ENCODE data around the gene GPR42.

GPR42 gene

GRCh38 chr19:35410487-35410886, 39.6 kb downstream of the GPR42 start:
- no peak for DNase-seq (ENCODE audit: low read depth)
- no peak overlapping the region for H3K4me3 ChIP-seq (ENCODE audit: low read depth, low read length)

DNA sequence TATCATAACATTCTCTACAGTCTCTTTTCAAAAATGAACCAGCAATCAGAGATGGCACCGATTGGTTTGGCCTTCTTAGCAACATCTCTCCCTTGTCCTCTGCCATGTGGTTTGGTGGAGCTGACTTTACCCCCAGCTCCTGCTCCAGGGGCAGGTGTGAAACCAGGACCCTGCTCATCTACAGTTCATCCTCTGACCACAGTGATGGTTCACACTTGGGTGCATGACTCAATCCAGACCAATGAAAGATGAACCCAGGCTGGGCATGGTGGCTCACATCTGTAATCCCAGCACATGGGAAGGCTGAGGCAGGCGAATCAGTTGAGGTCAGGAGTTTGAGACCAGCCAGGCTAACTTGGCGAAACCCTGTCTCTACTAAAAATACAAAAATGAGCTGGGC, 43.6 kb downstream of the GPR42 start:
- DNase-seq (ENCODE audit: low read depth), result no peak
- no peak overlapping the region for H3K4me3 ChIP-seq (ENCODE audit: low read depth, low read length)

GRCh38 chr19:35416331-35416730, 45.5 kb downstream of the GPR42 start:
- no peak overlapping the region for H3K4me3 ChIP-seq (ENCODE audit: low read depth, low read length)
- DNase-seq (ENCODE audit: low read depth), result no peak

DNA sequence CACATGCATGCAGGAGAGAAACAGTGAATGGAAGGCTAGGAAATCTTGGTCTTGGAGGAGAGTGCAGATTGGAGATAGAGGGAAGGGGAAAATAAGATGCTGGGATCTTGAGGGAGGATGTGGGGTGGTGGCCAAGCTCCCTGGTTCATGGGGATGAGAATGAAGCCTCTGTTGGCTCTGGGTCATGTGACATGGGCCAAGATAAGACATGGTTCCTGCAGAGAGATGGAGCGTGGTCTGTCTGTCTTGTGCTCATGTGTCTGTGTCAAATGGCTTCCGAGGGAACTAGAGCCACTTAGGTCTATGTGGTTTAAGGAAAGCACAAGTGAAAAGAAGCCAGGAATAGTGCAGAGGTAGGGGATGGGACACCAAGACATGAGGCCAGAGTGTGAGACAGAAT, 46.4 kb downstream of the GPR42 start:
- no peak for DNase-seq (ENCODE audit: low read depth)
- H3K4me3 ChIP-seq (ENCODE audit: low read depth, low read length), result no peak overlapping the region

- DNase-seq (ENCODE audit: low read depth), result no peak
- H3K4me3 ChIP-seq (ENCODE audit: low read depth, low read length), result no peak overlapping the region
These were observed 47.1 kb downstream of the GPR42 start for GRCh38 chr19:35417713-35418534.

DNA sequence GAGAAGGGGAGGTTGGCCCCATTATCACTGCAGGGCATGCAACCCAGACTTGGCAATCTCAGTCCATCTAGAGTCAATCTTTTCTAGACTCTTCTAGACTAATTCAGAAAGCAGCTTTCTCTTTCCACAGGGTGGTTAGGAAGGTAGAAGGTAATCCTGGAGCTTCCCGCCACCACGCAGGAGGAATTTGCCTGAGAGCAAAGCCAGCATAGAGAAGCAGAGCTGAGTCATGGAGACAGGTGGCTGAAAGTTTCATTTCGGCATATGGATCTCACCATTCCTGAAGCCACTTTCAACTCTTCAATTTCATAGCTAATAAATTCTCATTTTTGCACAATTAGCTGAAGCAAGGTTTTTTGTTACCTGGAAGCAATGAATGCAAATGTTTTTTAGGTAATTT, 48.2 kb downstream of the GPR42 start:
- no peak for DNase-seq (ENCODE audit: low read depth)
- H3K4me3 ChIP-seq (ENCODE audit: low read depth, low read length), result no peak overlapping the region

DNA sequence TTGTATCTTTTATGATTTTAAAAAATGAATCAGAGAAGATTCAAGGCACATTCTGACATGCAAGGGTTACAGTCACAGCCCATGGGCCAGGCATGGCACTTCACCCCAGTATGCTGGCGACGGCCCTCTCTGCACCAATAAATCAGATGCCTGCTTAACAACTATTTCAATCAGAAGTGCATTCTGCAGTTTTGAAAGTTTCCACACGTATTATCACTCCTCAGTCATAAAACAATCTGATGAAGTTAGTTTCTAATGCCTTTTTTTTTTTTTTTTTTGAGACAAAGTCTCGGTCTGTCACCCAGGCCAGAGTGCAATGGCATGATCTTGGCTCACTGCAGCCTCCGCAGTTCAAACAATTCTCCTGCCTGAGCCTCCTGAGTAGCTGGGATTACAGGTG, 48.9 kb downstream of the GPR42 start:
- H3K4me3 ChIP-seq (ENCODE audit: low read depth, low read length), result no peak overlapping the region
- no peak for DNase-seq (ENCODE audit: low read depth)

DNA sequence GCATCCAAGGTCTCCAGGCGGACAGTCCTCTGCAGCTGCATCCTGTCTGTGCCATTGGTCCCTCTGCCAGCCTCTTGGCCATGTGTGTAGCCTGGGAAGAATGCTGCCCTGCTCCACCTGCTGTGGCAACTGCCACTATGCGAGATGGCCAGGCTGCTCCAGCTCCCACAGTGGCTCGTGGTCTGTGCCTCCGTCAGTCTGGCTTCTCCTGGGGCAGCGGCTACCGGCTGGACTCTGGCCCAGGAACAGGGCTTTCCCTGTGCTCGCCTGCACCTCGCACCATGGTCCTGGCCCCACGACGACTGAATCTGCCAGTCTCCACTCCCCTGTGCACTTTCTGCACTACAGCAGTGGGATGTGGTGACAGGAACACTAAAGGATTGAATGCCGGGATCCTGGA, 50.5 kb downstream of the GPR42 start:
- no peak overlapping the region for H3K4me3 ChIP-seq (ENCODE audit: low read depth, low read length)
- no peak for DNase-seq (ENCODE audit: low read depth)

All from skeletal muscle cell (primary cell).